Lower lobe of right lung (tissue), 2 donors: ENCODE data around the gene VPS72. TPM values are rescaled to one million over a fixed set of nuclear protein-coding genes. Genes with fewer than 3 reads are reported as not detected.

ENCODE experiments used
- ATAC-seq, 2 donors: fragments of 200-7000 bp; cut with Tn5 transposase; one replicate each; pipeline ENCODE4 v1.9.1; 2020 to 2022; ENCODE audit warnings: mild to moderate bottlenecking in 2 of 2, moderate library complexity in 2 of 2
- DNase-seq: peaks from one replicate; pipeline ENCODE4 v3.0.0-alpha.2; 2020
- H3K27ac ChIP-seq: fragments of 200-600 bp; one replicate; pipeline ENCODE4 v1.8.0; 2022
- H3K27me3 ChIP-seq: fragments of 200-600 bp; one replicate; pipeline ENCODE4 v1.8.0; 2022; ENCODE audit warnings: low read depth
- H3K36me3 ChIP-seq: fragments of 200-600 bp; one replicate; pipeline ENCODE4 v1.8.0; 2022; ENCODE audit warnings: mild to moderate bottlenecking
- H3K4me1 ChIP-seq: fragments of 200-600 bp; one replicate; pipeline ENCODE4 v1.8.0; 2022
- H3K4me3 ChIP-seq: fragments of 200-600 bp; one replicate; pipeline ENCODE4 v1.8.0; 2022; ENCODE audit warnings: mild to moderate bottlenecking
- H3K9me3 ChIP-seq: fragments of 200-600 bp; one replicate; pipeline ENCODE4 v1.8.0; 2022
- intact Hi-C: fragments of 100-400 bp; cut with DNase I; formaldehyde crosslinking; loops from one replicate; pipeline ENCODE4 v1.11.0; 2022
- total RNA-seq: library from RNA; stranded (reverse); fragmentation: NEBNext Ultra II Directional; extraction: Animal tissue kit (Norgen Biotek cat#: 25700); gene quantifications from one replicate; pipeline ENCODE4 v1.2.1, GENCODE V29; 2021
- TF ChIP-seq, protein P1 (sequence below): fragments of 200-600 bp; IDR thresholded peaks from one replicate; pipeline ENCODE4 v1.8.0; 2022; ENCODE audit warnings: antibody characterized with exemption, mild to moderate bottlenecking
- donor health status: DM: no; HTN: yes; CAD: no; lungs with severe emphysema.

The VPS72 gene
- total RNA-seq, 1 donor from 2014 or later: 45.3 TPM

DNA sequence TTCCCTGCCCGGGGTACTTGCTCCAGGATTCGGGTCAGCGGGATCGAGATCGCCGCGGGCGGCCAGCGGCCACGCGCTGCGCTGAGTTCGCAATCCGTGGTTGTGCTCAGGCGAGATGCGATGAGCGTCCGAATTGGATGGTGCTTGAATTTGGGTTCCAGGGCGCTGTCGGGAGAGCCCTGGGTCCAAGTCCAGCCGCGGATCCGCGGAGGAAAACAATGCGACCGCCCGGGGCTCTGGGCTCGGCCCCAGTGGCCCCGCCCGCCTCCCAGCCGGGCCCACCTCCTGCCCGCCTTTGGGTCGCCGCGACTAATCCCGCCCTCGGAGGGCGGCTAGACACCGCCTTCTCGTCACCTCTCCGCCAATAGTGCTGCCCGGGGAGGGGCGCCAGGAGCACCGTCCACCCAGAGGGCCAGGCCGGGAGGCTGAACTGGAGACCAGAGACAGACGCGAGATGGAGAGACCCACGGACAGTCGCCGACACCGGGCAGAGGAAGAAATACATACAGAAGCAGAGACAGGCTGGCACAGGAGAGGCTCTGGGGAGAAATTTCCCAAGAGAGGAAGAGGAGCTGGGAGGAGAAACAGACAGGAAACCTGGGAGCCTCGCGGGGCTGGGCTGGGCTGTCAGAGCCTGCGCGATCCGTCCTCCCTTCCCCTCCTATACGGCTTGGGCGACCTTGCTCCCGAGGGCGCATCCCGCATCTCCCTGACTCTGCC, 43.4 kb downstream of the VPS72 start, which contains the start of gene SEMA6C:
Gene SEMA6C, minus strand, starts transcription at position 220 of the 720 bp plus-strand sequence. CDS start 4,010 bp downstream, outside the sequence.
- intact Hi-C loops: no loop called here
- ATAC-seq: peak; percentile 98 to 99
- Histone ChIP-seq H3K36me3 (no peaks in the 10 kb centered on the region), H3K27me3 (no peaks in the 10 kb centered on the region), H3K4me3 (peak within 1 kb of the TSS; percentile 88), H3K4me1 (peaks cover 26% of the 10 kb centered on the region), H3K9me3 (no peaks in the 10 kb centered on the region), H3K27ac (peak within 1 kb of the TSS; percentile 57)
- DNase-seq: peak; percentile 95
- TF ChIP-seq, protein P1, sequence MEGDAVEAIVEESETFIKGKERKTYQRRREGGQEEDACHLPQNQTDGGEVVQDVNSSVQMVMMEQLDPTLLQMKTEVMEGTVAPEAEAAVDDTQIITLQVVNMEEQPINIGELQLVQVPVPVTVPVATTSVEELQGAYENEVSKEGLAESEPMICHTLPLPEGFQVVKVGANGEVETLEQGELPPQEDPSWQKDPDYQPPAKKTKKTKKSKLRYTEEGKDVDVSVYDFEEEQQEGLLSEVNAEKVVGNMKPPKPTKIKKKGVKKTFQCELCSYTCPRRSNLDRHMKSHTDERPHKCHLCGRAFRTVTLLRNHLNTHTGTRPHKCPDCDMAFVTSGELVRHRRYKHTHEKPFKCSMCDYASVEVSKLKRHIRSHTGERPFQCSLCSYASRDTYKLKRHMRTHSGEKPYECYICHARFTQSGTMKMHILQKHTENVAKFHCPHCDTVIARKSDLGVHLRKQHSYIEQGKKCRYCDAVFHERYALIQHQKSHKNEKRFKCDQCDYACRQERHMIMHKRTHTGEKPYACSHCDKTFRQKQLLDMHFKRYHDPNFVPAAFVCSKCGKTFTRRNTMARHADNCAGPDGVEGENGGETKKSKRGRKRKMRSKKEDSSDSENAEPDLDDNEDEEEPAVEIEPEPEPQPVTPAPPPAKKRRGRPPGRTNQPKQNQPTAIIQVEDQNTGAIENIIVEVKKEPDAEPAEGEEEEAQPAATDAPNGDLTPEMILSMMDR: no peak

DNA sequence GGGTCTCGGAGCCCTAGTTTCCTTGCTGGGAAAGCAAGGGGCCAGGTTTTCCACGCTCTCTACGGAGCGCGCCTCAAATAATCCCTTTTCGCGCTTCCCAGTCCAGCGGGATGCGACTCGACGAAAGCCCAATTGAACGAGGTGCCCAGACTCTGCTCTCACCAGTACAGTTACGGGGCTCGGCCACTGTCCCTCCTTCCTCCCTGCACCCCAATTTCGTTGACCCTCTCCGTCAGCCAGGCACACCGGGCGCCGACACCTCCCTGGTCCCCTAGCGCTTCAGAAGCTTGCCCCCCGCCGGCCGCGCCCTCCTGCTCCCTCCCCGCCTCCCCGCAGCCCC, 44.0 kb downstream of the VPS72 start:
- Histone ChIP-seq H3K36me3 (no peaks in the 10 kb centered on the region), H3K27me3 (no peaks in the 10 kb centered on the region), H3K4me1 (peaks cover 26% of the 10 kb centered on the region), H3K4me3 (peak overlapping the region; percentile 88), H3K27ac (peak overlapping the region; percentile 57), H3K9me3 (no peaks in the 10 kb centered on the region)
- ATAC-seq (peak; percentile 19 to 26), DNase-seq (no peak)
- TF ChIP-seq, protein P1: no peak
- intact Hi-C loops: no loop called here

DNA sequence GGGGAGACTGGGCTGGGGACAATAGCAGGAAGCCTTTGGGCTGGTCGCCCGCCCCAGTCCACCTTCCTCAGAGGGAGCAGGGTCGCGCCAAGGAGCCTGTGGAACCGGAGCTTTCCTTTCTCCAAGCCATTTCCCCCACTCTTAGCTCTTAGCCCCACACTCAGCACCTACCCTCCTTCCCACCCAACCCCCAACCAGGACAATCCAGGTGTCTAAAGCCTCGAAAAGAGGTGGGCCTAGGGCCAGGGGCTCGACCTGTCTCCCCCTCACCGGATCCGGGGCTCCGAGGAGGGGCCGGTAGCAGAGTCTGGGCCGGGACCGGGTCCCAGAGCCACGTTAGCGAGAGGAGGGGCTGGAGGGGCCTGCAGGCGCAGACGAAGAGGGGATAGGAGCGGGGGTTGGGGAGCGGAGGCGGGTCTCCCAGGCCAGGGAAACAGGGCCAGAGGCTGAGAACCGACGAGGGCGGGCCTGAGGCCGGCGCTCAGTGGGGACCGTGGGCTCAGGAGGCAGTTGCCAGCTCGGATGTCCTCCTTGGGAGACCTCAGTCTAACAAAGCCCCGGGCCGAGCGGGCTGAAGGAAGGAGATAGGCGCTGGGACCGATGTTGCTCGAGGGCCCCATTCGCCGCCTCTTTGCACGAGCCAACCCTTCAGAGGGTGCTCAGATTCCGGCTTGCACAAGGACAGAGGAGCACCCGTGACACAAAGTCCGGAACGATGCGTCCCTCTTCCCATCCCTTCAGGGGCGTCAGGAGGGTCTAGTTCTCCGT, 44.5 kb downstream of the VPS72 start:
- peaks cover 26% of the 10 kb centered on the region for H3K4me1 ChIP-seq
- H3K4me3 ChIP-seq: peak overlapping the region; percentile 88
- no peaks in the 10 kb centered on the region for H3K27me3 ChIP-seq
- H3K27ac ChIP-seq: peak overlapping the region; percentile 5
- peak; percentile 18 to 47 for ATAC-seq
- no peak for DNase-seq
- H3K9me3 ChIP-seq: no peaks in the 10 kb centered on the region
- H3K36me3 ChIP-seq: no peaks in the 10 kb centered on the region
- TF ChIP-seq, protein P1: no peak
- intact Hi-C loops: no loop called here

DNA sequence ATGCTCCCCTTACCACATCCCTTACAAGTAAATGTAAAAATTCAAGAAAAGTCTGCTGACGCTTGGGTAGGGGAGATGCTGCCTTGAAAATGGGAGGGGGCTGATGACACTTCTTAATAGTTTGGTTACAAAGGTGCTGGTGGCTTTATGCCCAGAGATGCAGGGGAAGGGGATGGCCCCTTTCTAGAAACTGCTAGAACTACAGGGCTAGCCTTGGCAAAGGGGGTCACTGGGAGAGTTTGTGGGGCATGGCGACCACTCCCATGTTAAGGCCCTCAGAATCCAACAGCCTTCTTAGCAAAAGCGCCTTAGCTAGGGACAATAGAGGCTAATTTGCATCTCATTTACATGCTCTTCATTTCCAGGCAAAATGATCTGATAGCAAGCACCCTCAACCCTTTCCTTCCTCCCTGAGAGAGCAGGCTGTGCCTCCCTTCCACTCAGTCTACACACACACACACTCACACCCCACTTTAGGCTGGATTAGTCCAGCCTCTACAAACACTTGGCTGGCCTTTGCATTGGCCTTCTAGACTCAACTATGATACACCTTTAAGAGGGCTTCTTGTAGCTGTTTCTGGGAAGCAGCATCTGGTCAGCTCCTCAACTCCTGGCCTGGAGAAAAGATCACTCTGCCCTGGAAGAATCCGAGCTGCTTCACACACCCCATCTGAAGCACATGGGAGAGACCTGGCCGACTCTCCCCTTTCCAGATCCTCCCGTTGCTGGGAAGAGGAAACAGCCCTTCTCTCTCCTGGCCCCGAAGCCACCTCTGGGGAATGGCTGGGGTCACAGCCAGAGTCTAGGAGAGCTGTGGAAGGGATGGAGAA, 45.3 kb downstream of the VPS72 start:
- TF ChIP-seq, protein P1: no peak
- intact Hi-C loops: no loop called here

DNA sequence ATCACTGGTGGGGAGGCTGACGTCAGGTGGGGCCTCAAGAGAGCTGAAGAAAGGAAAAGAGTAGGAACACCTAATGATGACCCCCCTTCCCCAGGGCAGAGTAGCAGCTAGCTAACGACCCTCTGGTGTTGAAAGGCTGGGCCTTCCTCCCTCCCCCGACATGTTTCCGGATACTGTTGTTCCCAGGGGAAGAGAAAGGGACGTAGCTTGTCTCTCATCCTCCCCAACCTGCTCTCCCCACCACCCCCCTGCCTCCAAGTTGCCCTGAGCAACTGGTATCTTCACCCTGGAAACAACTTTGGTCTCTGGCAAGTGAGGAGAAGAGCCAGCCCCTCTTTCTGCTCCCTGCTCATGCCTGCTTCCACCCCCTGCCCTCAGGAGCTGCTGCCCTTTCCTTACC, 46.0 kb downstream of the VPS72 start:
- no peak overlapping the region for H3K27ac ChIP-seq
- peaks cover 5% of the 10 kb centered on the region for H3K36me3 ChIP-seq
- DNase-seq (no peak), ATAC-seq (no peak)
- intact Hi-C loops: no loop called here
- TF ChIP-seq, protein P1: no peak
- no peaks in the 10 kb centered on the region for H3K27me3 ChIP-seq
- H3K4me1 ChIP-seq: peaks cover 26% of the 10 kb centered on the region
- H3K9me3 ChIP-seq: no peaks in the 10 kb centered on the region
- H3K4me3 ChIP-seq: no peak overlapping the region

More for the DNA sequence above, 45.3 kb downstream of the VPS72 start:
- ATAC-seq (peak; percentile 57 to 62), DNase-seq (no peak)
- H3K27me3 ChIP-seq: no peaks in the 10 kb centered on the region
- peaks cover 3% of the 10 kb centered on the region for H3K36me3 ChIP-seq
- peak overlapping the region; percentile 5 for H3K27ac ChIP-seq
- H3K4me3 ChIP-seq: peak overlapping the region; percentile 88
- H3K4me1 ChIP-seq: peaks cover 26% of the 10 kb centered on the region
- H3K9me3 ChIP-seq: no peaks in the 10 kb centered on the region
